Type B pancreatic cell (in vitro differentiated cells): ENCODE results near the gene RBMS2. TPM values are rescaled to one million over a fixed set of nuclear protein-coding genes. Genes with fewer than 3 reads are reported as not detected.

ENCODE experiments used
- DNase-seq: peaks from one replicate; pipeline ENCODE4 v3.0.0; 2021; ENCODE audit warnings: mixed read lengths; ENCODE audit not compliant: unreplicated experiment; ENCODE audit errors: extremely low spot score
- H3K27ac Mint-ChIP-seq: 2 replicates; pipeline ENCODE4 v1.8.0; 2021; ENCODE audit warnings: mild to moderate bottlenecking, mixed read lengths
- H3K27me3 Mint-ChIP-seq: 2 replicates; pipeline ENCODE4 v1.8.0; 2021; ENCODE audit warnings: mixed read lengths
- H3K36me3 Mint-ChIP-seq: 2 replicates; pipeline ENCODE4 v1.8.0; 2021; ENCODE audit warnings: mixed read lengths
- H3K4me1 Mint-ChIP-seq: one replicate; pipeline ENCODE4 v1.8.0; 2021; ENCODE audit warnings: mixed read lengths; ENCODE audit not compliant: unreplicated experiment
- H3K4me3 Mint-ChIP-seq: 2 replicates; pipeline ENCODE4 v1.8.0; 2021; ENCODE audit warnings: mild to moderate bottlenecking, mixed read lengths
- H3K9me3 Mint-ChIP-seq: 2 replicates; pipeline ENCODE4 v1.8.0; 2021; ENCODE audit warnings: mixed read lengths
- CTCF ChIP-seq: fragments of 200-600 bp; sonication (generic); conservative IDR thresholded peaks from 2 replicates; pipeline ENCODE4 v1.5.0; 2021; ENCODE audit warnings: antibody characterized with exemption, mild to moderate bottlenecking
- total RNA-seq: library from RNA; stranded (reverse); gene quantifications from 2 replicates; pipeline ENCODE4 v1.2.1, GENCODE V29; 2021; ENCODE audit warnings: low replicate concordance

The RBMS2 gene
- total RNA-seq, 1 donor from 2014 or later = 42.7 TPM

- peak overlapping the region; percentile 100 for H3K27ac Mint-ChIP-seq
- H3K36me3 Mint-ChIP-seq = peaks cover 8% of the 10 kb centered on the region
- no peak for TF ChIP-seq CTCF
- peaks cover 41% of the 10 kb centered on the region for H3K4me1 Mint-ChIP-seq
- no peaks in the 10 kb centered on the region for H3K9me3 Mint-ChIP-seq
- DNase-seq = no peak
- H3K4me3 Mint-ChIP-seq = peak overlapping the region; percentile 87
- H3K27me3 Mint-ChIP-seq = no peaks in the 10 kb centered on the region
These were observed 108.0 kb downstream of the RBMS2 start for GRCh38 chr12:56629459-56630179.

DNA sequence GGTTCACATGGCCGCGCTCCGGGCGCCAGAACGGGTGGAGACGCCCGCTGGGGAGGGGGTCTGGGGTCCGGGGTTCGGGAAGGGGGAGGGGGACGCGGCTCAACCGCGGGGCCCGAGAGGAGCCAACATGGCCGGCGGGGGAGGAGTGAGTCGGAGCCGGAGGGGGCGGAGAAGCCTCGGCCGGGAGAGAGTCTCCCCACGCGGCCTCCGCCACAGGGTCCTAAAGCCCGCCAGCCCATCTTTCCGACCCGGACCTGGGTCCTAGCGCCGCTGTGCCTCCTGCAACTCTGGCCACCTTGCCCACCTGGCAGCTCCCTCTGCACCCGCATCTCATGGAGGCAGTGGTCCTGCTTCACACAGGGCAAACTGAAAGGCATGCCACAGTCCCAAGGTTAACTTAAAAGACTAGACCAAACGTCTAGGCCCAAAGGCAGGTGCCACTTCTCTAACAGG, 108.6 kb downstream of the RBMS2 start, which contains the start of gene BAZ2A:
BAZ2A (minus strand) TSS at position 147 of the 453 bp plus-strand sequence. CDS start 12,796 bp downstream, outside the sequence.
- Mint-ChIP-seq H3K36me3 (peaks cover 8% of the 10 kb centered on the region), H3K27me3 (no peaks in the 10 kb centered on the region), H3K9me3 (no peaks in the 10 kb centered on the region), H3K4me1 (peaks cover 44% of the 10 kb centered on the region), H3K27ac (peak within 1 kb of the TSS; percentile 100), H3K4me3 (peak within 1 kb of the TSS; percentile 87)
- DNase-seq = peak; percentile 88
- TF ChIP-seq CTCF = no peak

- peaks cover 8% of the 10 kb centered on the region for H3K36me3 Mint-ChIP-seq
- H3K4me1 Mint-ChIP-seq = peaks cover 54% of the 10 kb centered on the region
- H3K27me3 Mint-ChIP-seq = no peaks in the 10 kb centered on the region
- no peaks in the 10 kb centered on the region for H3K9me3 Mint-ChIP-seq
- H3K4me3 Mint-ChIP-seq = peak overlapping the region; percentile 99
- DNase-seq = no peak
- no peak for TF ChIP-seq CTCF
- peak overlapping the region; percentile 100 for H3K27ac Mint-ChIP-seq
These were observed 110.4 kb downstream of the RBMS2 start for GRCh38 chr12:56631790-56632700.

DNA sequence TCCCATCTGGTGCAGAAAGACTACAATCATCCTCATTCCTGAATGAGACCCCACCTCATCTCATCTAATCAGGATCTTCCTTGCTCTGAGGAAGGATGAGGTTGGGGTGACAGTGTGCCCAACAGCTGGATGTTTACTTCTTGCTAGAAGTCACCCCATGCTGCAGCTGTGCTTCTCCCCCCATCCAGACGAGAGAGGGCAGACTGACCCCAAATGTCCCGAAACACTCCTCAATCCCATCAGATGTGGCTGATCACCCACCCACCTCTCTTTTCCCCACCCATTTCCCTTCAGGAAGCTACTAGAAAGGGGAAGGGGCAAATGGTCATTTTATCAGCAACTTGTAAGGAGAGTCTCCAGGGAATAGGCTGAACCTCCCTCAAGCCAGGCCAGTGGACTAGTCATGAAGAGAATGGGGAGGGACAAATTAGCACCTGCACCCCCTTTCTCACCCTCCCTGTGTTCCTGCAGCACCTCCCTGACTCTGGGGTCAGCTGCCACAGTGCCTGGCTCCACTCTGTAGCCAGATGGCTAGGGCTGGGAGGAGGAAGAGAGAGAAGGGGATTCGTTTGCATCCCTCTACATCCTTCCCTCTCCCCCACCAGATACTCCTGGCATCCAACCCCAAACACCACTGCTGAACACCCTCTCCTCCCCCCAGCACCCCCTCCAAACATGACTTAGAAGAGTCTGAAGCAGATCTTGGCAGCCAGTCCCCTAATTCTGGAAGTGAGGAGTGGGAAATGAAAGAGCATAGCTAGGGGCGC, 111.3 kb downstream of the RBMS2 start:
- no peaks in the 10 kb centered on the region for H3K9me3 Mint-ChIP-seq
- H3K27me3 Mint-ChIP-seq = no peaks in the 10 kb centered on the region
- peaks cover 62% of the 10 kb centered on the region for H3K4me1 Mint-ChIP-seq
- peak overlapping the region; percentile 99 for H3K4me3 Mint-ChIP-seq
- peaks cover 12% of the 10 kb centered on the region for H3K36me3 Mint-ChIP-seq
- no peak for DNase-seq
- H3K27ac Mint-ChIP-seq = peak overlapping the region; percentile 100
- TF ChIP-seq CTCF = no peak
